Measurements from ENCODE around the gene HECTD1. TPM values are rescaled to one million over a fixed set of nuclear protein-coding genes. Genes with fewer than 3 reads are reported as not detected.
"Not testable (repeated sequence)": the region's sequence is repeated elsewhere in the genome, so short reads cannot be mapped to it uniquely, and the experiment has no call there.

HECTD1 gene
- total RNA-seq, 1 experiment from 2014 or later: 101 TPM

DNA sequence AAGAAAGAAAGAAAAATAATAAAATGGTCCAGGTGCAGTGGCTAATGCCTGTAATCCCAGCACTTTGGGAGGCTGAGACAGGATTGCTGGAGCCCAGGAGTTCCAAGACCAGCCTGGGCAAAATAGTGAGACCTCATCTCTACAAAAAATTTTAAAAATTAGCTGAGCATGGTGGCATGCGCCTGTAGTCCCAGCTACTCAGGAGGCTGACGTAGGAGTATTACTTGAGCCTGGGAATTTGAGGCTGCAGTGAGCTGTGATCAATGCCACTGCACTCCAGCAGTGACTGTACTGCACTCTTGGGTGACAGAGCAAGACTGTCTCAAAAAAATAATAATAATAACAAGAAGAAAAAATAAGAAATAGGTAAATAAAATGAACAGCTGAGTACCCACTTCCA is 23.7 kb upstream of the HECTD1 start:
- BruUV-seq (replicated peaks); H3K4me3 ChIP-seq (ENCODE audit: low read depth in 2 of 2, low read length in 2 of 2); DNase-seq (ENCODE audit: low read depth, low spot score); in situ Hi-C loops (cut with HindIII; ENCODE audit: low pct_unique_long_range_greater_than_20kb, low sequenced_read_pairs); H3K4me1 ChIP-seq (ENCODE audit: control insufficient read depth, insufficient read depth, low read length); H3K9me3 ChIP-seq (ENCODE audit: control insufficient read depth, insufficient read depth, low read depth, low read length); POLR2A ChIA-PET; H3K36me3 ChIP-seq (ENCODE audit: control insufficient read depth, insufficient read depth, low read length); CTCF ChIA-PET; ATAC-seq; intact Hi-C loops (cut with micrococcal nuclease; ENCODE audit: unreplicated experiment); H3K27me3 ChIP-seq (ENCODE audit: control insufficient read depth, insufficient read depth, low read length); H3K27ac ChIP-seq (ENCODE audit: low read length): not testable (repeated sequence)

DNA sequence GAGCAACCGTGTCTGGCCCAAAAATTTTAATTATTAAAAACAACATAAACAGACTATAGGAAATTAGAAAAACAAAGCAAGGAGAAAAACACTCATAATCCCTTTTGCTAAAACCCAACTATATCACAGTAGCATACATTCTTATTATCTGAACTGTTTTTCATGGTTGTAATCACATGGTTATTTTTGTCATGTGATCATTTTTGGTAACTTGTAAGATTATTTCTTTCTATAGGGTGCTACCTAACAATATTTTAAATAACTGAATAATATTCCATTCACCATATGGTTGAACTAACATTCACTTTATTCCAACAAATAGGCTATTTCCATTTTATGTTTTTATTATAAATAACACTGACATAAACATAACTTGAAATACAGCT is 23.0 kb upstream of the HECTD1 start:
- H3K4me3 ChIP-seq (ENCODE audit: low read depth in 2 of 2, low read length in 2 of 2): no peak overlapping the region
- intact Hi-C loops (cut with micrococcal nuclease; ENCODE audit: unreplicated experiment) (no loop called here), in situ Hi-C loops (cut with HindIII; ENCODE audit: low pct_unique_long_range_greater_than_20kb, low sequenced_read_pairs) (no loop called here)
- CTCF ChIA-PET: no interaction called here
- H3K9me3 ChIP-seq (ENCODE audit: control insufficient read depth, insufficient read depth, low read depth, low read length): no peaks in the 10 kb centered on the region
- no peak overlapping the region for H3K27ac ChIP-seq (ENCODE audit: low read length)
- H3K36me3 ChIP-seq (ENCODE audit: control insufficient read depth, insufficient read depth, low read length): no peaks in the 10 kb centered on the region
- POLR2A ChIA-PET: no interaction called here
- no peak for TF ChIP-seq TCF7L2 (IDR thresholded peaks at IDR 0.05; ENCODE audit: low read depth, low read length)
- TF ChIP-seq SIN3A (IDR thresholded peaks at IDR 0.05; ENCODE audit: borderline replicate concordance, insufficient read depth, low read depth, low read length): no peak
- TF ChIP-seq REST (IDR thresholded peaks at IDR 0.05; ENCODE audit: insufficient read depth in 1 of 2, low read depth in 2 of 2, low read length in 1 of 2): no peak
- no peak for TF ChIP-seq POLR2AphosphoS5 (IDR thresholded peaks at IDR 0.05; ENCODE audit: low read depth, low read length)
- TF ChIP-seq CTCF (IDR thresholded peaks at IDR 0.05): no peak
- no peaks in the 10 kb centered on the region; the same call in 1 of the 2 replicates for H3K4me1 ChIP-seq (ENCODE audit: control insufficient read depth, insufficient read depth, low read length)
- DNase-seq (ENCODE audit: low read depth, low spot score) (no peak), ATAC-seq (no peak)
- H3K27me3 ChIP-seq (ENCODE audit: control insufficient read depth, insufficient read depth, low read length): no peaks in the 10 kb centered on the region
- BruUV-seq (replicated peaks): no TSS peak

- Histone ChIP-seq H3K27ac (ENCODE audit: low read length) (no peak overlapping the region), H3K36me3 (ENCODE audit: control insufficient read depth, insufficient read depth, low read length) (no peaks in the 10 kb centered on the region), H3K4me3 (ENCODE audit: low read depth in 2 of 2, low read length in 2 of 2) (peak overlapping the region; percentile 18 to 34; a peak in 3 of 4 replicates), H3K9me3 (ENCODE audit: control insufficient read depth, insufficient read depth, low read depth, low read length) (no peaks in the 10 kb centered on the region), H3K4me1 (ENCODE audit: control insufficient read depth, insufficient read depth, low read length) (no peaks in the 10 kb centered on the region; the same call in 1 of the 2 replicates), H3K27me3 (ENCODE audit: control insufficient read depth, insufficient read depth, low read length) (no peaks in the 10 kb centered on the region)
- TF ChIP-seq CTCF (IDR thresholded peaks at IDR 0.05) (no peak), POLR2AphosphoS5 (IDR thresholded peaks at IDR 0.05; ENCODE audit: low read depth, low read length) (peak; percentile 34; the same call in 1 of the 2 replicates)
- DNase-seq (ENCODE audit: low read depth, low spot score): peak; percentile 95
- BruUV-seq (replicated peaks): no TSS peak
- CTCF ChIA-PET: no interaction called here
- intact Hi-C loops (cut with micrococcal nuclease; ENCODE audit: unreplicated experiment): no loop called here
- ATAC-seq: peak; percentile 99
- in situ Hi-C loops (cut with HindIII; ENCODE audit: low pct_unique_long_range_greater_than_20kb, low sequenced_read_pairs): no loop called here
- POLR2A ChIA-PET: no interaction called here
These were observed 22.3 kb upstream of the HECTD1 start for GRCh38 chr14:31229638-31230572.

Data from Panc1 (cell line).